Activated T-helper 1 cell treated with anti-CD3 and anti-CD28 coated beads, Interleukin-12 subunit alpha, Interleukin-12 subunit beta, Interleukin-2, Interleukin-4 antibody, amounts not matched to agents 30 ng/mL and 10 ng/mL and 1 ng/mL, durations not matched to agents 14 hours and 24 hours and 36 hours (primary cell): ENCODE results near the gene INTS12. TPM values are rescaled to one million over a fixed set of nuclear protein-coding genes. Genes with fewer than 3 reads are reported as not detected.
A peak's percentile ranks its signal among the peaks of the same experiment; 100 is the strongest.
"Not testable (repeated sequence)": the region's sequence is repeated elsewhere in the genome, so short reads cannot be mapped to it uniquely, and the experiment has no call there.

Experiments used
- DNase-seq: peaks from one replicate; pipeline ENCODE4 v3.0.0; 2021; ENCODE audit warnings: low spot score
- H3K27ac Mint-ChIP-seq: one replicate; pipeline ENCODE4 v1.8.0; 2021; ENCODE audit warnings: mild to moderate bottlenecking, mixed read lengths
- H3K27me3 Mint-ChIP-seq: one replicate; pipeline ENCODE4 v1.8.0; 2022; ENCODE audit warnings: mild to moderate bottlenecking, moderate library complexity, mixed read lengths; ENCODE audit not compliant: insufficient read depth
- H3K36me3 Mint-ChIP-seq: one replicate; pipeline ENCODE4 v1.8.0; 2021; ENCODE audit warnings: low read depth, mixed read lengths
- H3K4me1 Mint-ChIP-seq: one replicate; pipeline ENCODE4 v1.8.0; 2021; ENCODE audit warnings: low read depth, mixed read lengths
- H3K4me3 Mint-ChIP-seq: one replicate; pipeline ENCODE4 v1.8.0; 2021; ENCODE audit warnings: mild to moderate bottlenecking, moderate library complexity, mixed read lengths
- H3K9me3 Mint-ChIP-seq: one replicate; pipeline ENCODE4 v1.8.0; 2021; ENCODE audit warnings: mixed read lengths
- intact Hi-C: fragments of 100-400 bp; cut with micrococcal nuclease; formaldehyde crosslinking; loops from one replicate; pipeline ENCODE4 v1.15.1; 2024
- total RNA-seq: library from RNA; stranded (reverse); gene quantifications from 2 replicates; pipeline ENCODE4 v1.2.3, GENCODE V29; 2022

INTS12 gene
- total RNA-seq = 18.7 and 22.4 TPM in 2 replicates

DNA sequence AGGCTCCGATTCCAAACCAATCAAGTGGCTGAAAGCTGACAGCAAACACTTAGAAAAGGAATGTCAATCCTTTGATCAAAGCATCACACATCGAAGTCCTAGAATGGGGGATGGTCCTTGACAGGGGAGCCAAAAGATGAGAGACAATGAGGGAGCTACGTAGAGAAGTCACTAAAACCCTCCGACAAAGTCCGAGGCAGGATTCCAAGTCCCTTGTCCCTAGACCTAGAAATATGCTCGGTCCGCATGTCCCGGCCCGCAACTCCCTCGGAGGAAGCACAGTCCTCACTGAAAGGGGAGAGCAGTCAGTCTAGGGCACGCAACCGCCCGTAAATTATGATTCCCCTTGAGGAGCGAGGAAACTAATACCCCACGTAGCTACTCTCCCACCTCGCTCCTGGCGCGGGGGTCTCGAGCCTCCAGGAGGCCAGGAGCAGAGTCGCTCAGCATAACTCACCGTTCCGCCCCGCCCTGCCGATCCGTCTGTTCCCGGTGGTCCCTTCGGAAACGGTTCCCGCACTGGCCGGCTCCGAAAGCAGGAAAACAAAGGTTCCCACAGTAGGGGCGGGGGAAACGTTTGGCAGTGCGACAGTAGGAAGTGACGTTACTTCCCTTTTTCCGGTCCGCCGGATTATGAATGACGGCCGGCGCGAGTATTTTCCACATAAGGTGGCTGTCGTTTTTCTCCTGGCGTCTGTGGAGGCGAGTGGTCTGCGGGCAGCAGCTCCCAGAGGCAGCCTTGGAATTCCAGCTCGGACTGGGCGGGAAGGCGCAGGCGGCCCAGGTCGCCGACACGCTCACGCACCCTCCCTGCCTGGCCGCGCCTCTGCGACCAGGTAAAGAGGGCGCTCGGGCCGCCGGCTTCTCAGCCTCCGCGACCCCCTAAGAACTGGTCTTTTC is at the start of gene INTS12, which contains the start of gene GSTCD:
Gene INTS12, minus strand, starts transcription at position 509 of the 900 bp plus-strand sequence. CDS start 8,684 bp downstream, outside the sequence.
Gene GSTCD, plus strand, starts transcription at position 604 of the 900 bp plus-strand sequence. CDS start 8,830 bp downstream, outside the sequence.
- DNase-seq = peak; percentile 83
- Mint-ChIP-seq H3K9me3 (no peaks in the 10 kb centered on the region), H3K36me3 (peaks cover 7% of the 10 kb centered on the region), H3K4me1 (peaks cover 21% of the 10 kb centered on the region), H3K27me3 (no peaks in the 10 kb centered on the region), H3K4me3 (peak within 1 kb of the TSS; percentile 99), H3K27ac (peak within 1 kb of the TSS; percentile 95)
- intact Hi-C loops = loop anchor here (1.0 to 10.0 kb wide), 6 partner anchors 186 to 742 kb away; partner anchors contain the start of genes AIMP1, NPNT, TBCK and TET2

DNA sequence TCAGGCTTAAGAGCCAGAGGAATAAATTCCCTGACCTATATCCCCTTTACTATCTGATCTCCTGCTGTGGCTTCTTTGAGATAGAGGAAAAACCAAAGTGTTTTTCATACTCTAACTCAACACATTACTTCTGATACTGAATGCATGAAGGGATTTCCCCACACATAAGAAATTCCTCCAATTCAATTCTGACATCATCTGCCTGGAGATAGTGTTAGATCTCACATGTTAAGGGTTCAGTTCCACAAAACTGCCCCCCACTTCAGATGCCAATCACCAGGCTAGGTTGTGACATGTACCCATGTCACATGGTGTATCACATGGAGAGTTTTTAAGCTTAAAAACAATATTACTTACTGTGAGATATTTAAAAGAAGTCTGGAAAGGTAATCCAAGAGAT is 46.9 kb upstream of the INTS12 start:
- no peak overlapping the region for H3K27ac Mint-ChIP-seq
- DNase-seq = no peak
- no peaks in the 10 kb centered on the region for H3K27me3 Mint-ChIP-seq
- no peaks in the 10 kb centered on the region for H3K4me1 Mint-ChIP-seq
- H3K36me3 Mint-ChIP-seq = no peaks in the 10 kb centered on the region
- intact Hi-C loops = no loop called here
- H3K4me3 Mint-ChIP-seq = no peak overlapping the region
- no peaks in the 10 kb centered on the region for H3K9me3 Mint-ChIP-seq

DNA sequence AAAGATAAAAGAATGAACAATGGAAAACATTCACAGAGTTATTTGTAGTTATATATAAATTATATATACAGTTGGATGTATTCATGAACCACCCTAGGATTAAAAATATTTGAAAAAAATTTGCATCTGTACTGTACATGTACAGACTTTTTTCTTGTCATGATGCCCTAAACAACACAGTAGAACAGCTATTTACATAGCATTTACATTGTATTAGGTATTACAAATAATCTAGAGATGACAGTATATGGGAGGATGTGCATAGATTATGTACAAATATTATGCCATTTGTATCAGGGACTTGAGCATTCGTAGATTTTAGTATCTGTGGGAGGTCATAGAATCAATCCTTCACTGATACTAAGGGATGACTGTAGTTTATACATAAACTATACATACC is 44.9 kb upstream of the INTS12 start:
- no peaks in the 10 kb centered on the region for H3K4me1 Mint-ChIP-seq
- no peak overlapping the region for H3K27ac Mint-ChIP-seq
- H3K36me3 Mint-ChIP-seq = no peaks in the 10 kb centered on the region
- intact Hi-C loops = no loop called here
- no peaks in the 10 kb centered on the region for H3K9me3 Mint-ChIP-seq
- no peak for DNase-seq
- H3K27me3 Mint-ChIP-seq = no peaks in the 10 kb centered on the region
- no peak overlapping the region for H3K4me3 Mint-ChIP-seq

DNA sequence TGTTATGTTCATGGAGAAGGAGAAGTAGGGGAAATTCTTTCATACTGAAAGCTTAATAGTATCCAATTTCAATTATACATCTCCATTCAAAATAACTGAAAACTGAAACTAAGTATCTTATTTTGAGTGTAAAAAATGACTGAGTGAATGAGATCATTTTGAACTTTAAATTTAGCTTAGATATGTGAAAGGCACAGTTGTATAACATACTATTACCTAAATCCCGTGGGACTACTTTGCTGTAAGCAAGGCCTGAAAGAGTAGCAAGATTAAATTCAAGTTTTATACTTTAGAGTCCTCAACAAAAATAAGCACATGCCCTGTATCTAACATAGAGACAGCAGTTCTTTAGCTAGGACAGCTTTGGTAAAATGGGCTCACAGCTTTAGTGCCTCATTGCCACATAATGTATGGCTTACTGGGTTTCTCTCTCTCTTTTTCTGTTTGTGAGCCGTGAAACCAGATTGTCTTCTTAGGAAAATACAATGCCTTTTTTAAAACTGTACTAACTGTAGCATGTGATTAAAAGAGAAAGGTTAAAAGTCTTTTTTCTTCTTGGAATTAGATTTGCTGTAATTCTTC is 43.3 kb upstream of the INTS12 start:
- no peak for DNase-seq
- no peaks in the 10 kb centered on the region for H3K27me3 Mint-ChIP-seq
- no peaks in the 10 kb centered on the region for H3K9me3 Mint-ChIP-seq
- intact Hi-C loops = no loop called here
- H3K27ac Mint-ChIP-seq = no peak overlapping the region
- no peak overlapping the region for H3K4me3 Mint-ChIP-seq
- H3K36me3 Mint-ChIP-seq = no peaks in the 10 kb centered on the region
- no peaks in the 10 kb centered on the region for H3K4me1 Mint-ChIP-seq

GRCh38 chr4:105748222-105748621 is 39.7 kb upstream of the INTS12 start:
- H3K27ac Mint-ChIP-seq = no peak overlapping the region
- DNase-seq = no peak
- H3K27me3 Mint-ChIP-seq = no peaks in the 10 kb centered on the region
- no peaks in the 10 kb centered on the region for H3K9me3 Mint-ChIP-seq
- no peaks in the 10 kb centered on the region for H3K36me3 Mint-ChIP-seq
- intact Hi-C loops = no loop called here
- H3K4me1 Mint-ChIP-seq = no peaks in the 10 kb centered on the region
- no peak overlapping the region for H3K4me3 Mint-ChIP-seq

DNA sequence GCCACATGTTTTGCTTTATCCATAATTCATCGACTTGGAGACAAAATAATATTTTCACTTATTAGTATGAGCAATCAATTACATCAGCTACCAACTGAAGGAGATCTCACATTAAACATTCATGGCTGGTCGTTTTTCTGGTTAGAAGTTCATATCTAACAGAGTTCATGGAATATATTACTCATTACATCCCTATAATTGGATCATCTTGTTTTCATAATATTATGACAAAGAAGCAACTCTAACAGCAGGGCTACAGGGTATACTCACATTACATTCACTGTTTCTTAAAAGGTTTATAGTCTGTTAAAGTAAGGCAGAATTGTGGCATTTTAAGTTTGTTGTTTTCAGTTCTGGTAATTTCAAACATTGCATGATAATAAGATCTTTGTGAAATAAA is 33.1 kb upstream of the INTS12 start:
- no peak overlapping the region for H3K4me3 Mint-ChIP-seq
- peaks cover 22% of the 10 kb centered on the region for H3K9me3 Mint-ChIP-seq
- no peak for DNase-seq
- intact Hi-C loops = no loop called here
- H3K36me3 Mint-ChIP-seq = peaks cover 22% of the 10 kb centered on the region
- no peaks in the 10 kb centered on the region for H3K27me3 Mint-ChIP-seq
- no peaks in the 10 kb centered on the region for H3K4me1 Mint-ChIP-seq
- no peak overlapping the region for H3K27ac Mint-ChIP-seq

DNA sequence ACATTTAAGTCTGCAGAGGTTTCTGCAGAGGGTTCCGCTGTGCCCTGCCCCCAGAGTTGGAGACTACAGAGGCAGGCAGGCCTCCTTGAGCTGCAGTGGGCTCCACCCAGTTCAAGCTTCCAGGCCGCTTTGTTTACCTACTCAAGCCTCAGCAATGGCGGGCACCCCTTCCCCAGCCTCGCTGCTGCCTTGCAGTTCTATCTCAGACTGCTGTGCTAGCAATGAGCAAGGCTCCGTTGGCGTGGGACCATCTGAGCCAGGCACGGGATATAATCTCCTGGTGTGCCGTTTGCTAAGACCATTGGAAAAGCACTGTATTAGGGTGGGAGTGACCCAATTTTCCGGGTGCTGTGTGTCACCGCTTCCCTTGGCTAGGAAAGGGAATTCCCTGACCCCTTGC is 26.7 kb upstream of the INTS12 start:
- H3K27me3 Mint-ChIP-seq, H3K4me3 Mint-ChIP-seq, DNase-seq, H3K27ac Mint-ChIP-seq, intact Hi-C loops, H3K4me1 Mint-ChIP-seq: not testable (repeated sequence)
- peaks cover 42% of the 10 kb centered on the region for H3K36me3 Mint-ChIP-seq
- peaks cover 36% of the 10 kb centered on the region for H3K9me3 Mint-ChIP-seq

DNA sequence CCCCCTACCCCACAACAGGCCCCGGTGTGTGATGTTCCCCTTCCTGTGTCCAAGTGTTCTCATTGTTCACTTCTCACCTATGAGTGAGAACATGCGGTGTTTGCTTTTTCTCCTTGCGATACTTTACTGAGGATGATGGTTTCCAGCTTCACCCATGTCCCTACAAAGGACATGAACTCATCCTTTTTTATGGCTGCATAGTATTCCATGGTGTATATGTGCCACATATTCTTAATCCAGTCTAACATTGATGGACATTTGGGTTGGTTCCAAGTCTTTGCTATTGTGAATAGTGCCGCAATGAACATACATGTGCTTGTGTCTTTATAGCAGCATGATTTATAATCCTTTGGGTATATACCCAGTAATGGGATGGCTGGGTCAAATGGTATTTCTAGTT is 21.4 kb upstream of the INTS12 start:
- H3K27ac Mint-ChIP-seq, DNase-seq, H3K4me3 Mint-ChIP-seq, H3K27me3 Mint-ChIP-seq, H3K4me1 Mint-ChIP-seq, intact Hi-C loops: not testable (repeated sequence)
- peaks cover 27% of the 10 kb centered on the region for H3K36me3 Mint-ChIP-seq
- H3K9me3 Mint-ChIP-seq = peaks cover 22% of the 10 kb centered on the region

GRCh38 chr4:105725623-105726022 is 17.1 kb upstream of the INTS12 start:
- H3K27ac Mint-ChIP-seq = no peak overlapping the region
- H3K27me3 Mint-ChIP-seq = no peaks in the 10 kb centered on the region
- no peaks in the 10 kb centered on the region for H3K4me1 Mint-ChIP-seq
- peaks cover 13% of the 10 kb centered on the region for H3K36me3 Mint-ChIP-seq
- no peak for DNase-seq
- peaks cover 11% of the 10 kb centered on the region for H3K9me3 Mint-ChIP-seq
- no peak overlapping the region for H3K4me3 Mint-ChIP-seq
- intact Hi-C loops = no loop called here

- intact Hi-C loops = no loop called here
- H3K4me1 Mint-ChIP-seq = no peaks in the 10 kb centered on the region
- H3K36me3 Mint-ChIP-seq = no peaks in the 10 kb centered on the region
- no peaks in the 10 kb centered on the region for H3K27me3 Mint-ChIP-seq
- H3K4me3 Mint-ChIP-seq = no peak overlapping the region
- no peak overlapping the region for H3K27ac Mint-ChIP-seq
- no peaks in the 10 kb centered on the region for H3K9me3 Mint-ChIP-seq
- DNase-seq = no peak
Measured at GRCh38 chr4:105719204-105719603, 10.7 kb upstream of the INTS12 start.

GRCh38 chr4:105715692-105716278 is 7.3 kb upstream of the INTS12 start:
- intact Hi-C loops = loop anchor here (1.0 kb wide), 2 partner anchors 194 to 574 kb away; no protein-coding TSS in a partner anchor
- no peaks in the 10 kb centered on the region for H3K27me3 Mint-ChIP-seq
- no peak for DNase-seq
- H3K36me3 Mint-ChIP-seq = no peaks in the 10 kb centered on the region
- H3K4me3 Mint-ChIP-seq = no peak overlapping the region
- no peak overlapping the region for H3K27ac Mint-ChIP-seq
- H3K4me1 Mint-ChIP-seq = no peaks in the 10 kb centered on the region
- H3K9me3 Mint-ChIP-seq = no peaks in the 10 kb centered on the region

GRCh38 chr4:105714932-105715331 is 6.4 kb upstream of the INTS12 start:
- no peak overlapping the region for H3K4me3 Mint-ChIP-seq
- H3K27me3 Mint-ChIP-seq = no peaks in the 10 kb centered on the region
- H3K4me1 Mint-ChIP-seq = no peaks in the 10 kb centered on the region
- intact Hi-C loops = loop anchor here (1.0 kb wide), 2 partner anchors 194 to 574 kb away; no protein-coding TSS in a partner anchor
- no peak overlapping the region for H3K27ac Mint-ChIP-seq
- H3K9me3 Mint-ChIP-seq = no peaks in the 10 kb centered on the region
- H3K36me3 Mint-ChIP-seq = no peaks in the 10 kb centered on the region
- no peak for DNase-seq

DNA sequence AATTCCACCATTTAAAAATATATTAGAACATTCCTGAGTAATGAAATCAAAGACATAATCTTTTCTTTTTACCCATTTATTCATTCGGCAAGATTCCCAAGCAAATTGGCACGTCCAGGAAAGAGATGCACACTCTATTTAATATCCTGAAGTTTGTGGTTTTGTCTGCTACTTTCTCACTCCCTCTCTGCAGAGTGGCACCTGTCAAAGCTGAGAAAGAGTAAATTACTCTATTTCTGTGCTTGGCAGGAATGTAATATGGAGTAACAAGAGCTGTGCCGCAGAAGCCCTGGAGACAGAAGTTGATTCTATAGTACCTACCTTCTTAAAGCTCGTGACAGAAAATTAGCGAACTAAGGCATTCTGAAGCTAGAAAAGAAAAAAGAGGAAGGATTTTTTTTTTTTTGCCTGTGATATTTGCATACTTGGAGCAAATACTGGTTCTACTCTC is 5.6 kb upstream of the INTS12 start:
- intact Hi-C loops = no loop called here
- DNase-seq = no peak
- no peak overlapping the region for H3K4me3 Mint-ChIP-seq
- H3K27me3 Mint-ChIP-seq = no peaks in the 10 kb centered on the region
- no peaks in the 10 kb centered on the region for H3K9me3 Mint-ChIP-seq
- no peaks in the 10 kb centered on the region for H3K36me3 Mint-ChIP-seq
- H3K4me1 Mint-ChIP-seq = peaks cover 8% of the 10 kb centered on the region
- no peak overlapping the region for H3K27ac Mint-ChIP-seq
